ENCODE data around the gene CSDE1.
"Not testable (repeated sequence)": the region's sequence is repeated elsewhere in the genome, so short reads cannot be mapped to it uniquely, and the experiment has no call there.

Gene CSDE1

DNA sequence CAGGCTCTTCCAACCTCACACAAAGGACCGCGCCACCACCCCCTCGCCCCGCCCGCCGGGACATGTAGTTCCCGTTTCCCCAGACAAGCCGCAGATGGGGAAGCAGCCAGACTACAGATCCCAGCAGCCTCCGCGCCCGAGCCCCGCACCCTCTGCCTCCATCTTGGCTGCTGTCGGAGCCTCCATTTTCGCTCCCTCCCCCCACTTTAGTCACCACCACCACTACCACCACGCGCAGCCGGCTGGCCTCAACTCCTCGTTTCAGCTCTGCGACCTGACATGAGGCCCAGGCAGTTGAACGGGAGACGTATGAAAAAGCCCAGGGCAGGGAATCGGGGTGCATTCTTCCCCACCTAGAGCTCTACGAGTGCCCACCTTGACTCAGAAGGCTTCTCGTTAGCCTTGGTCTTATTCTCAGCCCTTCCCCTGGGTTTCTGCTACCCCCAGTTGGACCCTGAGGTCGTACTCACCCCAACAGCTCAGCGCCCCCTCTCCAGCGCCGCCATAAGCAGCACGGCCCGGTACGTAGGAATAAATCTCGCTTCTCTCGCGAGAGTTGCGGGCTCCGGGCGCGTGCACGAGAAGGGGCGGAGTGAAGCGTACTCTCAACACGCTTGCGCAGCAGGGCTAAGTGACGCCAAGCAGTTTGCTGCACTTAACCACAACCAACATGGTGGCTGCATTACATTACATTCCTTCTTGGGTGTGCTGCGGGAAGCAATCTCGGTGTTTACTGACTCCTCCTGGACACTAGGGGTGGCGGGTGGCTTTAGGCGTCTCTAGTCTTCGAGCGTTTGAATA lies at the start of gene CSDE1:
Gene CSDE1, minus strand, starts transcription at position 530 of the 801 bp plus-strand sequence. CDS start 18,094 bp downstream, outside the sequence.
- in situ Hi-C loops (cut with HindIII; ENCODE audit: low sequenced_read_pairs): no loop called here

- in situ Hi-C loops (cut with HindIII; ENCODE audit: low sequenced_read_pairs): not testable (repeated sequence)
These were observed 46.7 kb upstream of the CSDE1 start for GRCh38 chr1:114804449-114804848.

GRCh38 chr1:114803001-114803400 lies 45.2 kb upstream of the CSDE1 start:
- in situ Hi-C loops (cut with HindIII; ENCODE audit: low sequenced_read_pairs): no loop called here

DNA sequence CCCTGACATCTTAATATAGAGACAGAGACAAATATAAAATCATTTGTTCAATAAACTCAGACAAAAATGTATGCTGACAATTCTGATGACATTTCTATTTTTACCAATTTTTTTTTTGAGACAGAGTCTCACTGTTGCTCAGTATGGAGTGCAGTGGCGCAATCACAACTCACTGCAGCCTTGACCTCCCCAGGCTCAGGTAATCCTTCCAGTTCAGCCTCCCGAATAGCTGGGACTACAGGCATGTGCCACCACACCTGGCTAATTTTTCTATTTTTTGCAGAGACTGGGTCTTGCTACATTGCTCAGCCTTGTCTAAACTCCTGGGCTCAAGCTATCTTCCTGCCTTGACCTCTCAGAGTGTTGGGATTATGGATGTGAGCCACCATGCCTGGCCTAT lies 36.3 kb upstream of the CSDE1 start:
- in situ Hi-C loops (cut with HindIII; ENCODE audit: low sequenced_read_pairs): no loop called here

- in situ Hi-C loops (cut with HindIII; ENCODE audit: low sequenced_read_pairs): not testable (repeated sequence)
These were observed 32.8 kb upstream of the CSDE1 start for GRCh38 chr1:114790581-114790980.

DNA sequence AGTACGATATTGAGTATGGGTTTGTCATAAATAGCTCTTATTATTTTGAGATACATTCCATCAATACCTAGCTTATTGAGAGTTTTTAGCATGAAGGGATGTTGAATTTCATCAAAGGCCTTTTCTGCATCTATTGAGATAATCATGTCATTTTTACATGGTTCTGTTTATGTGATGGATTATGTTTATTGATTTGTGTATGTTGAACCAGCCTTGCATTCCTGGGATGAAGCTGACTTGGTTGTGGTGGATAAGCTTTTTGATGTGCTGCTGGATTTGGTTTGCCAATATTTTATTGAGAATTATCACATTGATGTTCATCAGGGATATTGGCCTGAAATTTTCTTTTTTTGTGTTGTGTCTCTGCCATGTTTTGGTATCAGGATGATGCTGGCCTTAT lies 28.7 kb upstream of the CSDE1 start:
- in situ Hi-C loops (cut with HindIII; ENCODE audit: low sequenced_read_pairs): not testable (repeated sequence)

GRCh38 chr1:114782476-114782875 lies 24.7 kb upstream of the CSDE1 start:
- in situ Hi-C loops (cut with HindIII; ENCODE audit: low sequenced_read_pairs): no loop called here

GRCh38 chr1:114780344-114781226 lies 22.8 kb upstream of the CSDE1 start, which contains the start of gene SIKE1:
Gene SIKE1 (minus strand): TSS chr1:114780685. CDS start chr1:114780607, 78 bp downstream.
- in situ Hi-C loops (cut with HindIII; ENCODE audit: low sequenced_read_pairs): no loop called here

DNA sequence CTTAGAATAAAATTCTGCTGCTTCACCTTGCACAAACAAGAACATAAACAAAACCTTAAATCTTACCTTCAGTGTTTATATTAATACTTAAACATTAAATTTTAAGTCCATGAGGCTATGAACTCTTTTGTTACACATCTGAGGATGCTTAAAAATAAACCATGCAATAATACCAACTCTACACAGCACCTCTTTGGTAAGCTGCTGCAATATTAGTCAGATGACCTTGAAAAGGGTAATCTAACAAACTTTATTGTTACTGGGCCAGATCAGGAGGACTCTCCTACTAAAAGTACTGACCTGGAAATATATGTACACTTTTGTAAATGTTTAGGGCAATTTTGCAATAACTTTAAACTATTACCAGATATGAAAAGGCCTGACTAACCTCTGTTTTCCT lies 21.9 kb upstream of the CSDE1 start:
- in situ Hi-C loops (cut with HindIII; ENCODE audit: low sequenced_read_pairs): no loop called here

DNA sequence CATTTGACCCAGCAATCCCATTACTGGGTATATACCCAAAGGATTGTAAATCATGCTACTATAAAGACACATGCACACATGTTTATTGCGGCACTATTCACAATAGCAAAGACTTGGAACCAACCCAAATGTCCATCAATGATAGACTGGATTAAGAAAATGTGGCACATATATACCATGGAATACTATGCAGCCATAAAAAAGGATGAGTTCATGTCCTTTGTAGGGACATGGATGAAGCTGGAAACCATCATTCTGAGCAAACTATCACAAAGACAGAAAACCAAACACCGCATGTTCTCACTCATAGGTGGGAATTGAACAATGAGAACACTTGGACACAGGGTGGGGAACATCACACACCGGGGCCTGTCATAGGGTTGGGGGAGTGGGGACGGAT lies 18.9 kb upstream of the CSDE1 start:
- in situ Hi-C loops (cut with HindIII; ENCODE audit: low sequenced_read_pairs): not testable (repeated sequence)

GRCh38 chr1:114771992-114772391 lies 14.2 kb upstream of the CSDE1 start:
- in situ Hi-C loops (cut with HindIII; ENCODE audit: low sequenced_read_pairs): no loop called here

- in situ Hi-C loops (cut with HindIII; ENCODE audit: low sequenced_read_pairs): no loop called here
These were observed 13.2 kb upstream of the CSDE1 start for GRCh38 chr1:114770989-114771388.

DNA sequence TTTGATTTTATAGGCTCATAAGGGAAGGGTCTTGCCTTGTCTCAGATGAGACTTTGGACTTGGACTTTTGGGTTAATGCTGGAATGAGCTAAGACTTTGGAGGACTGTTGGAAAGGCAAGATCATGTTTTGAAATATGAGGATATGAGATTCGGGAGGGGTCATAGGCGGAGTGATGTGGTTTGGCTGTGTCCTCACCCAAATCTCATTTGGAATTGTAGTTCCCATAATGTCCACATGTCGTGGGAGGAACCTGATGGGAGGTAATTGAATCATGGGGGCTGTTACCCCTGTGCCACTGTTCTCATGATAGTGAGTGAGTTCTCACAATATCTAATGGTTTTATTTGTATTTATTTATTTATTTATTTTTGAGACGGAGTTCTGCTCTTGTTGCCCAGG lies 6.9 kb upstream of the CSDE1 start:
- in situ Hi-C loops (cut with HindIII; ENCODE audit: low sequenced_read_pairs): no loop called here

DNA sequence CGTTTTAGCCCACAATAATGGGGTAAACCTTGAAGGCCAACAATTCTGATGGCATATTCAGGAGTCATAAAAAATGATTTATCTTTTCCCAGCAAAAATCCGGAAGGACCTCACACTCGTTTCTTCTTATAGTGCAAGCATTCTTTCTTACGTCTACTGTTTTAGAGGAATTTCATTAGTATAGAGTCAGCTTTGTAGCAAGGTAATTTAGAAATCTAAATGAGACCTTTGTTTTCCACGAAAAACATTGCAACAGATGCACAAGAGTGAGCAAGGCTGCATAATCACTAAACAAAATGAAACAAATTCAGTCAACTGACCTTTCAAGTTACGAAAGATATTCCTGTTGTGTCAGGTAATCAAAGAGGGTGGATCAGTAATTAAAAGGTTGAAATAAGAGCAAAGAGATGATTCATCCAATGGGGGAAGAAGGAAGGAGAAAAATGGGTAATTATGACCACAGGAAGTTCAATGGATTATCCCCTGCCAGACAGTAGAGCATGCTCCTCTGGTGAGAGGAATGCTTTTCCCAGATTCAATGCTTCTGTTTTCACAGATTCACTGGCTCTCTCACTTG lies 560 bp upstream of the CSDE1 start:
- in situ Hi-C loops (cut with HindIII; ENCODE audit: low sequenced_read_pairs): no loop called here

DNA sequence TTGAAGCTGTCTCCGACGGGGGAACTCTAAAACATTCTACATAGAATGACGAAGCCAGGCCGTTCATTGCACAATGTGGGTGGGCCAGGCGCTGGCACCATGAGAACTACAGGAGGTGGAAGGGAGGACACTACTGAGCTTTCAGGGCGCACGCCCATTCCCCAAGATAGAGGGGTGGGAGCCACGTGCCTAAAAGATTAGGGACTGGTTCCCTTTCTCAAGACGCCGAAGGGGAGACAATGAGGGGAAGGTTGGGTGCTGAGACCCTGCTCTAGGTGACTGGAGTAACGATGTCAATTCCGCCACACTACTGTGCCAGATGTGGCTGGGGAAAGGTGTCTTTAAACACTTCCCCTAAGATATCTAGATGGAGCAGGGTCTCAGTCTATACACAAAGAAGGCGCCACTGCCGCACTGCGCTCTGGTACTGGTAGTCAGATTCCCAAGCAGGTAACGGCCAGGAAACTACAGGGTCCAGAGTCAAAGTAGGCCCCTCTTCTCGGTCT lies 782 bp downstream of the CSDE1 start:
- in situ Hi-C loops (cut with HindIII; ENCODE audit: low sequenced_read_pairs): no loop called here

- in situ Hi-C loops (cut with HindIII; ENCODE audit: low sequenced_read_pairs): no loop called here
These were observed 1.5 kb downstream of the CSDE1 start for GRCh38 chr1:114756009-114756892.

DNA sequence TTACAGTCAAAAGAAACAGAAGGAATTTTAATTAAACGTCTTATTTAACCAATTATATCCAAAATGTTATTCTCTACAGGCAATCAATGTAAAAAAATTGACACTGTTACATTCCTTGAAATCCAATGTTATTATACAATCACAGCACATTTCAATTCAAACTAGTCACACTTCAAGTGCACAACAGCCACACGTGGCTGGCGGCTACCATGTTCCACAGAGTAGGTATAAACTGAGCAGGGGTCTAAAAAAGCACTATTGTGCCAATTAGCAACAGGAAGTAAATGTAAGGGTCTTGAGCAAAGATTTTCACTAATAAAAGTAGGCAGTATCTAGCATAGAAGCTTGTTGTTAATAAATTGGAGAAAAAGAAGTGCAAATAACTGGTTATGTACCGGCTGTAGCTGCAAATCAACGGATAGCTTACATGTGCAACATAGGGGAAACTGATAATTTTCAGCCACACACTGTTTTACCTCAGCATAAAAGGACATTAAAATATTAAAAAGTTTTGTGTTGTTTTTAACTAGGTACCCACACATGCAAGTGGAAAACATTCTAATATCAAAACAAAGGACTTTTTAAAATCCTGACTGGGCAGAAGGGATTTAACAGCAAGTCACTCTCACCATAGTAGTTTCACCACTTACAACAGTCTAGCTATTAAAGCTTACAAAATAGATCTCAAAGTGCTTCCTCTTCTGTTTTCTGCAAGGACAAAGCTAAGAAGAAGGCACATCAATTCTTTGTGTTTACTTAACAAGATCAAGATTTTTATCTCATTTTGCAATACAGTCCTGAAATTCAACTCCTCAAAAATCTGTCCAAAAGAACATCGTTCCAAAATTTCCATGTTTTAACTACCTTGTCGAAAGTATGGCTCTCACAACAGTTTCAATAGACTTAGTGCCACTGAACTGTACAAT lies 2.5 kb downstream of the CSDE1 start:
- in situ Hi-C loops (cut with HindIII; ENCODE audit: low sequenced_read_pairs): no loop called here

DNA sequence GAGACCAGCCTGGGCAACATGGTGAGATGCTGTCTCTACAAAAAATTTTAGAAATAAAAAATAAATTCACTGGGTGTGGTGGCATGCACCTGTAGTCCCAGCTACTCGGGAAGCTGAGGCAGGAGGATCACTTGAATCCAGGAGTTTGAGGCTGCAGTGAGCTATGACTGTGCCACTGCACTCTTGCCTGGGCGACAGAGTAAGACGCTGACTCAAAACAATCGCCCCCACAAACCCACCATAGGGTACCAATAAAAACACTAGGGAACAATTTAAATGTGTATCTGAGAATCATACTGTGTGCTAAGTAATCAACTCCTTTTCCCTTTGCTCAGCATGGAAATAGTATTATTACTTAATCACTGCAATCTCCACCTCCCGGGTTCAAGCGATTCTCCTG lies 4.1 kb downstream of the CSDE1 start:
- in situ Hi-C loops (cut with HindIII; ENCODE audit: low sequenced_read_pairs): not testable (repeated sequence)

- in situ Hi-C loops (cut with HindIII; ENCODE audit: low sequenced_read_pairs): no loop called here
These were observed 4.6 kb downstream of the CSDE1 start for GRCh38 chr1:114753143-114753542.
